NCI-H2029 treated with DMSO at 0.1 percent for 48 hours (cell line): ENCODE results near the gene JAZF1.

Source experiments
- DNase-seq: peaks from one replicate; lab custom pipeline; 2025; lab: John Stamatoyannopoulos, UW

JAZF1 gene

DNA sequence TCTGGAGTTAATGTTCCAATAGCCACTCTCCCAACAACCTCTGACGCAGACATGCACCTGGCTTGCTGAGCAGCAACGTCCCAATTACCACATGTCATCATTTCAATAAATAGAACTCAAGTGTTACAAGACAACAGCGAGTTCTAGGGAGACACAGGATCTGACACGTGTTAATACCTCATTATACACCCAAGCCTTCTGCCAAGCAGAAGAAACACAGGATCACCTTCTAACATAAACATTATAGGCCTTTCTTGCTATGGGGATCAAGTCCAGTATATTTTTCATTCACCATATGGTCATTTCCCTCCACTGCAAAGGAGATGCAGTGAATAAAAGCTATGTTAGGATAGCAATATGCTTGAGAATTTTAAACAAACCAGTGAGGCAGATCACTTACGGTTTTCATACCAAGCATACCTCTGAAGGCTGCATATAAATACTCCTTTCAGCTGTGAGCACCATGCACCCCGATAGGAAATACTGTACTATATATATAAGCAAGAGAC is 74.2 kb downstream of the JAZF1 start:
- DNase-seq: peak; percentile 64

- DNase-seq: no peak
Observed at GRCh38 chr7:28105234-28105633, 75.4 kb downstream of the JAZF1 start.

DNA sequence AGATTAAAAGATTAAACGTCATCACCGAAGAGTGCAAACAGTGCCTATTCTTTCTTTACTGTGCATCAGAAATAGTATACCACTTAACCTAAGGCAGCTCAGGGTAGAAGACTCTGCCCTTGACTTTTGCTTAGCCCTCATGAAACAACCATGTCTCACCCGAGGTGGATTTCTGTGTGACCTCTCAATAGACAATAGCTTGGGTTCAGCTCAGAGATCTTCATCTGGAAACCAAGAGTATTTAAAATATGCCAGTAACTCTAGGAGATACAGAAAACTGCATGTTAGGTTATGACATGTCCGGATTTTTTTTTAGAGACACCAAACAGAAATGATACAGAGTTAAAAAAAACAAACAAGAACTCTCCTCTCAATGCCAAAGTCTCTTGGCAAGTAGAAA is 75.8 kb downstream of the JAZF1 start:
- DNase-seq: no peak

DNA sequence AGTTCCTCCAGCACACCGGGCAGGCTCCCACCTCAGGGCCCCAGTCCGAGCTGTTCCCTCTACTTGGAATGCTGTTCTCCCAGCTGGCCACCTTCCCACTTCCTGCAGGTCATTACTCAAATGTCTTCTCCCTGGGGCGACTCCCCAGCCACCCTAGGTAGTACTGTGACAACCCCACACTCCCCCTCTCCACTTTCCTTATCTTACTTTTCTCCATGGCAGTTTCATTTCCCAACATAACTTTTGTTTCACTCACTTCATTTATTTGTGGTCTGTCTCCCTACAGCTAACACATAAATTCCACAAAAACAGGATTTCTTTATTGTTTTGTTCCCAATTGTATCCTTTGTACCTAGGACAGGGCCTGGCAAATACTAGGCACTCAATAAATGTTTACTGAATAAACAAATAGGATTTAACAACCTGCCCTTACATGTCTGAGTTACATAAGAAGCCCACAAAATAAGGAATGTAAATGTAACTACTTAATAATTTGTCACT is 76.5 kb downstream of the JAZF1 start:
- DNase-seq: no peak

DNA sequence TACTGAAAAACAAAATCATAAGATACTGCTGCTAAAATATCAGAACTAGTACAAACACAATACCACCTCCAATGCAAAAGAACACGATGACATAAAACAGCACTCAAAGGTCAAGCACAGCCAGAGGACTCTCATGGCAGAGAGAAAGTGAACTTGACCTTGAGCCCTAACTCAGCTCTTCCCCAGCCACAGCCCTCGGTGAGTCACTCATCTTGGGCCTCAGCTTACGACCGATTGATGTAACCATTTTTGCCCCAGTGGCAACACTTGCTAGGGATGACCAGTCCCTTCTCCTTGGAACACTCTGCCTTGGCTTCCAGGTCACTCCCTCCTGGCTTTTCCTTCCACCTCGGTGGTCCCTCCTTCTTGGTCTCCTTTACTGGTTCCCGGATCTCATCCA is 77.8 kb downstream of the JAZF1 start:
- DNase-seq: no peak

DNA sequence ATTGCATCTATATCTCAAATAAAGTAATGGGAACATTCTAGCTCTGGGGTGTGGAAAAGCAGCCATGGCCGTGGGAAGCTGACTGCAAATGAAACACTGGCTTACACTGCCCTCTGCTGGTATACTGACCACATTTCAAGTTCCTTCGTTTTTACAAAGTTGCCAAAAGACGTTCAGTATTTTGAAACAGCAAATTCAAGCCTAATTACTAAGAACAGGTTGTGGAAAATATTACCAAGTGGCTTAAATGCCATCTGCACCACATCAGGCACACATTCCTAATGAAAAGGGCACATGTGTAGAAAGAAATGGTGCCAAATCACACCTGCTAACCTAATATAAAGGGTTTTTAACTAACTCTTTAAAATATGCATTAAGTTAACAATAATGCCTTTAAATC is 83.9 kb downstream of the JAZF1 start:
- peak; percentile 52 for DNase-seq

DNA sequence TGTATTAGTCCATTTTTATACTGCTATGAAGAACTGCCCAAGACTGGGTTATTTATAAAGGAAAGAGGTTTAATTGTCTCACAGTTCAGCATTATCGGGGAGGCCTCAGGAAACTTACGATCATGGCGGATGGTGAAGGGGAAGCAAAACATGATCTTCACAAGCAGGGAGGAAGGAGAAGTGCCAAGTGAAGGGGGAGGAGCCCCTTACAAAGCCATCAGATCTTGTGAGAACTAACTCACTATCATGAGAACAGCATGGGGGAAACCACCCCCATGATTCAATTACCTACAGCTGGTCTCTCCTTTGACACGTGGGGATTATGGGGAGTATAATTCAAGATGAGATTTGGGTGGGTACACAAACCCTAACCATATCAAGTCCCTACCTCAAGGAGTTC is 85.4 kb downstream of the JAZF1 start:
- DNase-seq: no peak

DNA sequence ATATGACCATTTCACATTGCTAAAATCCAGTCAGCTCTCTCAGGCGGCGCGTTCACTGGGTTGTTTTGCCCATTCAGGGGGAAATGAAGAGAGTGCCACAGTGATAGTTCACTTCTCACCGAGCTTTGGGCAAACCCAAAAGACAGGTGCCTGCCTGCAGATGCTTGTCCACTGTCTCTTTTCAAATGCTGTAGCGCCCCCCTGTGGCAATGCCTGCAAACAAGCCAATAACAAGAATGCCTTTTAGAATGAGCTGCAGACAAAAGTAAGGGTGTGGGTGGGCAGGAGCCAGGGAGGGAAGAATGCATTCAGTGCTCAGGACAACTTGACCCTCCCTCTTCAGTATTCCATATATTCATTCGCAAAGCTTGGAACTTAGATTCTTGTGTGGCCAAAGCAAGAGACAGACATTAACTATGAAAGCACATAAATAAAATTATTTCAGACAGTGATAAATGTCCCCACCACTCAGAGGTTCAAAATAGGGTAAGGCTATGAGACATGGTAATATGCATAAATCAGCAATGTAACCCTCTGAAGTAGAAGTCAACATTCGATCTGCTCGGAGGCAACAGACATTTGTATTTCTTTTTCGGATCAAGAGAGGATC is 86.9 kb downstream of the JAZF1 start:
- DNase-seq: no peak

DNA sequence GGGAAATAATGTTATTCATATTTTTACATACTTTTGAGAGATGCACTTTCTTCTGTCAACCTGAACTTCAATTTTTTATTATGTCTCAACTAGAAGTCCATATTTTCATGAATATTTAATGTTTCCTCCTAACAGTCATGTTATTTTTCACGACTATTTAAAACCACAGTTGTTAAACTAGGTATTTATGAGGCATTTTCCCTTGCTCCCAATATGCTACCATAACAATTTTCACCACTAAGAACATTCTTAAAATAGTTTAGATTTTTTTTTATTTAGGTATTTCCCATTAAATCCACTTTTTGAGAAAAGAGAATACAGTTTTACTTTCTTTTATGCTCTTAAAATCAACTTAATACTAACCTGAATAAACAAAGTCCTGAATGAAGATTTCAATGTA is 89.4 kb downstream of the JAZF1 start:
- no peak for DNase-seq

DNA sequence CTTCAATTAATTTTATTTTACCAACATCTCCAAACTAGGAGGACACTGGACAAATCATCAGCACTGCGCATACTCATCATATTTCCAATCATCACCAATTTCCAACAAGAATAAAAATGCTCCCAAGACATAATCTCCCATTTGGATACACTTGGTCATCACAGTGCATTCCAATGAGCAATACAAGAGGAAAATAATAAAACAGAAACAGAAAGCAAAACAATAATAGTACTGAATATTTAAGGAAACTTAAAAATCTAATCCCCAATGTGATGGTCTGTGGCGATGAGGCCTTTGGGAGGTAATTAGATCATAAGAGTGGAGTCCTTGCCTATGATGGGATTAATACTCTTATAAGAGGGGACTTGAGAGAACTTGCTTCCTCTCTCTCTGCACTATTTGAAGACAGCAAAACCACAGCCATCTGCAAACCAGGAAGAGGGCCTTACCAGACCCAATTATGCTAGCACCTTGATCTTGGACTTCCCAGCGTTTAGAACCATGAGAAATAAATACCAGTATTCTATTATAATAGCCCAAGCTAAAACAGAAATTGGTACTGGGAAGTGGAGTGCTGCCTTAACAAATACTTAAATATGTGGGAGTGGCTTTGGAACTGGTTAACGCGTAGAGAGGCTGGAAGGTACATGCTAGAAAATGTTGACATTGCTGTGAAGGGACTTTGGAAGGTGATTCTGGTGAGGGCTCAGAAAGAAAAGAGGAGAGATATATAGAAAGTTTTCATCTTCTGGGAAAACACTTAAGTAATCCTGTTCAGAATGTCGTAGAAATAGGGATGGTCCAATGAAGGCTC is 91.5 kb downstream of the JAZF1 start:
- DNase-seq: no peak

DNA sequence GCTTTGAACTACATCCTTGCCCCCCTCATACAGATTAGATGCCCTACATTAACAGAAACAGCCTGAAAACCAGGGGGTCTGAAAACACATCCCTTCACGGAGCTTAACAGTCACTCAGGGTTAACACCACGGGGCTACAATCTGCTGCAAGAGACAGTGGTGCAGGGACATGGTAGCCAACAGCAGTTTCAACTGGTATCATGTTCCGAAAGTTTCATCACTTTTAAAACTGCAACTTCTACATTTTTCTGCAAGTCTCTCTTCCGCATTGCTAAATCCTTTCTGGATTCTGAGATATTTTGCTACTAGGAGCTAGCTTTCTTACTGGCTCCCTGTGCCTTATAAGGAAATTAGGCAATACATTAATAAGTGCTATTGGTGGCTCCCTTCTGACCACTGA is 92.6 kb downstream of the JAZF1 start:
- no peak for DNase-seq

DNA sequence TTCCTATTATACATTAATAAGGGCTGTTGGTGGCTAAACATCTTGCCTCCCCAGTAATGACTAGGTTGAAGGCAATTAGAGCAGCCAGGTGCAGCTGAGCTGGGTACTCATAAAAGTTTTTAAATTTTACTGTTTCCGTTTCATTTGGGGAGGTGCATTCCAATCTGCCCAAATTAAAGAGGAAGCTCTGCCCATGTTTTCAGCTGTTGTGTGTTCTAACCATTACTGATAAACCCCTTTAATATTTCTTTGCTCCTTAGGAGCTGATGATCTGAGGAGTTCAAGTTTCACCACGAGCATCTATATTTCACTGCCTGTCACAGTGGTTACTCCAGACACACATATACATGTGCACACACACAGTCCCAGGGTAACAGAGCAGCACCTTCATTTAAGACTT is 94.4 kb downstream of the JAZF1 start:
- DNase-seq: no peak

DNA sequence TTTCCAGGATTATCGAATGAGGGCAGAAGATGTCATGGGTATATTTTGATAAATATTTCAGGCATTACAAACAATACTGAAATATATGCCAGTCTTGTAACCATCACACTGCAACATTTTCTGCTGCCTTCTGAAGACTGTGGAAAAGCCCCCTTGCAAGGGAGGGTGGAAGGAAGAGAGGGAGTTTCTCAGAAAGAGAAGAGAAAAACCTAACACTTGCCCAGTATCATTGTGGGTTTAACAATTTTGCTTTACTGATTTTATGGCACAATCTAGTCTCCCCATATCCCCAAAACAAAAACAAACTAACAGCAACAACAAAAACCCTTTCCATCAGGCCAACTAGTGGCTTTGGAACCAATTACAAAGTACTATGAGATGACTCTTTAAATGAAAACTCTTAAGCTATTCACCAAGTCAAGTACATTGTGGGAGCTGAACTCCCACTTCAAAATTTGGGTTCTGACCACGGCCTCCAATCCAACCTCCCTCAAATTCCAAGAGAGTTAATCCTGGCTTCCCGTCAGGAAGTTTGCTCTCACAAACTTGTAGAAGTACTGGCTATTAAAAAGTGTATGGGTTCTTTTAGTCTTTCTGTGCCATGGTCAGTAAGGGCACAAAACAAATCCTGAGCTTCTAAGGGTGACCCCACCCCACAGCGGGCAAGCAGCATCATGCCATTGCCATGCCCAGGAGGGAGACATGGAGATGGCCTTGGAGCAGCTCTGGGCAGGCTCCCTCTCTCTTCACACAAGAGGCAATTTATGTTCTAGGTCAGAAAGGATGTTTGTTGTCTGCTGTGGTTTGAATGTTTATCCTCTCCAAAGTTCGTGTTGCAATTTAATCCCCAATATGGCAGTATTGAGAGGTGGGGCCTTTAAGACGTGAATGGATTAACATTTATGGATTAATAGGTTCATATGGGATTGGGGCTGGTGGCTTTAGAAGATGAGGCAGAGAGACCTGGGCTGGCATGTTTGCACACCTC is 96.3 kb downstream of the JAZF1 start:
- DNase-seq: no peak

- DNase-seq: no peak
Observed at GRCh38 chr7:28083164-28083997, 97.2 kb downstream of the JAZF1 start.

DNA sequence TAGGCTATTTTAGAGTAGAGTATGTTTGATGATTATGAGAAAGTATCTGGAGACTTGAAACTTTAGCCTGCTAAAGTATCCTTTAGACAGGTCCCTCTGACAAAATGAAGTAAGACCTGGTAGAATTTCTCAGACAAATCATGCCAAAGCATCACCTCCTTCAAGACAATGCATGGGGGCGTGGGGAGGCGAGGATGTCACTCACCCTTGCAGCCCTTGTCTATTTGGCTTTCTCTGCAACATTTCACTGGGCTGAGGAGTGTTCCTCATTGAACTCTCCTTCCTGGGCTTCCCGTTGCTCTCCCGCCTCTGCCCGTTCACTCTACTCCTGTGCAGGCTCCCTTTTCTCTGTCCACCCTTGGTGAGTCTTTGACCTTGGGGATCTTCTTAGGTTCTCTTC is 98.5 kb downstream of the JAZF1 start:
- no peak for DNase-seq

GRCh38 chr7:28081016-28081415 is 99.6 kb downstream of the JAZF1 start:
- DNase-seq: no peak

- DNase-seq: no peak
Observed at GRCh38 chr7:28078036-28078901, 102.3 kb downstream of the JAZF1 start.

GRCh38 chr7:28077616-28078015 is 103.0 kb downstream of the JAZF1 start:
- DNase-seq: no peak

DNA sequence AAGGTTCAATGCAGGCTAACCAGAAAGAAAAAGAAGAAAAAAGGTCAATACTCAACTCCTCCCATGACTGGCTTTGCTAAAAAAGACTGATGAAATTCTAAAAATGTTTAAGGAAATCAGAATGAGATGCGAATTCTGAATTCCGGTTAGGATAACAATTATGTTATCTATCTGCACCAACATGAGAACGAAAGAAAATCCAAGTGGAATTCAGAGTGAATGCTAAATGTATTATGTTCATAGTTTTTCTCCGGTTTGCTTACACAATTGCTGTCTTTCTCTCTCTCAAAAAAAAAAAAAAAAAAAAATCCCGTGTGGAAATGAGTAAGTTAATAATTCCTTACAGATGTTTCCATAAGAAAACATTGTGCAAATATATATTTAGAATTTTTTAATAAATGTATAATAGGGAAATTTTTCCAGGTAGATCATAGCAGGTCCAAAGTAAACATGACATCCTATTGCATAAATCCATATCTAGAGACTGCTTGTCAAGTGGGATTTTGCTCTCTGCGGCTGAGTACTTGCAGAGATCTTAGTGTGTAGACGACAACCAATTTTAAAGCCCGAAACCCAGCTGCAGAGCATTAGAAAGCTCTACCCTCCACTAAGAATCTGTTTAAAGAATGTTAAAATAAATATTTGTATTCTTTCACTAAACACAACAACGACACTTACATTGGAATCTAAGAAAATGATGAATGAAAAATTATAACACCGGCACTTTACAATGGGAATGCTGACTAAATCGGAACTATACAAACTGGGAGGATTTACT is 104.0 kb downstream of the JAZF1 start:
- no peak for DNase-seq
